K562 (cell line): ENCODE data around the gene ZNF665. TPM values are rescaled to one million over a fixed set of nuclear protein-coding genes. Genes with fewer than 3 reads are reported as not detected.

Experiments used
- ATAC-seq: fragments of 200-7000 bp; cut with Tn5 transposase; 3 replicates; pipeline ENCODE4 v1.9.1; 2020; ENCODE audit warnings: moderate library complexity
- BruUV-seq: library from RNA; stranded (reverse); fragments of 400-500 nt; replicated peaks from 2 replicates; lab custom pipeline; 2021; lab: Mats Ljungman, UMichigan
- CTCF ChIA-PET: fragments of 300-600 bp; formaldehyde crosslinking; extraction: SDS; loops from one replicate; lab custom pipeline; 2021; ENCODE audit warnings: low intra/inter-chr PET ratio; lab: Yijun Ruan, JAX
- POLR2A ChIA-PET: fragments of 300-600, 350-650 bp; sonication (Branson Sonifier 250); formaldehyde crosslinking; extraction: SDS; loops from one replicate; lab custom pipeline; 2021; ENCODE audit warnings: antibody characterized with exemption, inconsistent platforms; lab: Yijun Ruan, JAX
- DNase-seq, 4 experiments: peaks; one replicate each; pipeline versions ENCODE4 v3.0.0 to v3.0.0-alpha.2; 2011 to 2018; ENCODE audit warnings: low spot score in 3 of 4, mixed read lengths in 3 of 4; ENCODE audit errors: extremely low read depth in 1 of 4
- FAIRE-seq: peaks from 2 replicates; lab custom pipeline; 2011; peaks lifted over from hg19 to GRCh38; lab: Jason Lieb, UNC
- H2AFZ ChIP-seq: 2 replicates; pipeline ENCODE4 v1.6.0; 2011; ENCODE audit warnings: low read depth, low read length, control low read depth, inconsistent platforms
- H3K27ac ChIP-seq: fragments of 200-600 bp; 3 replicates; pipeline ENCODE4 v1.8.0; 2011; ENCODE audit warnings: low read depth, mild to moderate bottlenecking, control low read depth, inconsistent platforms, low read length, moderate library complexity, mixed read lengths; ENCODE audit errors: extremely low read depth
- H3K27me3 ChIP-seq, 2 experiments: fragments of 300-600 bp in 1 of 2; 2 replicates in 1 of 2; 3 replicates in 1 of 2; pipeline versions ENCODE4 v1.6.0 to v1.8.0; 2011; ENCODE audit warnings: inconsistent platforms in 2 of 2, low read length in 2 of 2, mild to moderate bottlenecking in 1 of 2, mixed read lengths in 1 of 2, moderate library complexity in 1 of 2; ENCODE audit not compliant: control insufficient read depth in 2 of 2, insufficient read depth in 2 of 2
- H3K36me3 ChIP-seq: fragments of 300-600 bp; 3 replicates; pipeline ENCODE4 v1.8.0; 2011; ENCODE audit warnings: mild to moderate bottlenecking, low read length, inconsistent platforms; ENCODE audit not compliant: control insufficient read depth, insufficient read depth
- H3K4me1 ChIP-seq, 2 experiments: fragments of 200-600 bp in 1 of 2; replicated peaks in 1 of 2; 2 replicates in 1 of 2; 3 replicates in 1 of 2; pipeline versions ENCODE4 v1.5.1 to v1.8.0; 2011; ENCODE audit warnings: inconsistent platforms in 2 of 2, low read length in 2 of 2, mild to moderate bottlenecking in 1 of 2, mixed read lengths in 1 of 2, moderate library complexity in 1 of 2; ENCODE audit not compliant: control insufficient read depth in 2 of 2, insufficient read depth in 2 of 2
- H3K4me2 ChIP-seq: 2 replicates; pipeline ENCODE4 v1.6.1; 2011; ENCODE audit warnings: low read length, control low read depth, inconsistent platforms, mixed read lengths; ENCODE audit not compliant: insufficient read depth
- H3K4me3 ChIP-seq: fragments of 200-600 bp; sonication (generic), shearing (Covaris generic); 2 replicates; pipeline ENCODE4 v1.5.1; 2016; ENCODE audit warnings: control low read depth, inconsistent platforms
- H3K79me2 ChIP-seq: fragments of 200-600 bp; 3 replicates; pipeline ENCODE4 v1.8.0; 2011; ENCODE audit warnings: low read length, inconsistent platforms; ENCODE audit not compliant: control insufficient read depth, insufficient read depth
- H3K9ac ChIP-seq, 2 experiments: 2 replicates each; pipeline versions ENCODE4 v1.6.0 to v1.6.1; 2011; ENCODE audit warnings: low read depth in 2 of 2, low read length in 2 of 2, control low read depth in 1 of 2, inconsistent platforms in 1 of 2, mild to moderate bottlenecking in 1 of 2, mixed read lengths in 1 of 2; ENCODE audit not compliant: insufficient read depth in 1 of 2
- H3K9me1 ChIP-seq: one replicate; pipeline ENCODE4 v1.6.0; 2011; ENCODE audit warnings: inconsistent platforms, mild to moderate bottlenecking, low read length, moderate library complexity; ENCODE audit not compliant: control insufficient read depth, insufficient read depth
- H3K9me3 ChIP-seq: replicated peaks from 2 replicates; pipeline ENCODE4 v1.5.1; 2011; ENCODE audit warnings: low read depth, low read length, inconsistent platforms; ENCODE audit not compliant: control insufficient read depth, insufficient read depth
- H4K20me1 ChIP-seq: replicated peaks from 2 replicates; pipeline ENCODE4 v1.6.1; 2011; ENCODE audit warnings: low read length, inconsistent platforms, mixed read lengths; ENCODE audit not compliant: control insufficient read depth, insufficient read depth
- CHD2 ChIP-seq: IDR thresholded peaks from 2 replicates; pipeline ENCODE4 v1.6.1; 2011; ENCODE audit warnings: low read depth, low read length
- ETV6 ChIP-seq, 3 experiments: fragments of 150-350 bp in 1 of 3; sonication (generic) in 1 of 3; formaldehyde crosslinking in 1 of 3; IDR thresholded peaks; 2 replicates each; pipeline versions ENCODE4 v1.6.1 to v1.8.0; 2014 to 2022; ENCODE audit warnings: borderline replicate concordance in 2 of 3, low read depth in 2 of 3, antibody characterized with exemption in 1 of 3, low read length in 1 of 3, mild to moderate bottlenecking in 1 of 3, missing genetic modification reagents in 1 of 3
- HEY1 ChIP-seq: fragments of 250-450 bp; sonication (Bioruptor Pico); IDR thresholded peaks from 2 replicates; pipeline ENCODE4 v1.5.0; 2020; ENCODE audit warnings: mild to moderate bottlenecking, moderate library complexity, borderline replicate concordance
- L3MBTL2 ChIP-seq: fragments of 450-650 bp; IDR thresholded peaks from 2 replicates; pipeline ENCODE4 v1.6.1; 2016; ENCODE audit warnings: mild to moderate bottlenecking, moderate library complexity
- NR4A1 ChIP-seq, 2 experiments: fragments of 250-450 bp in 1 of 2; fragments of 450-650 bp in 1 of 2; sonication (Bioruptor Pico) in 1 of 2; IDR thresholded peaks; 2 replicates each; pipeline versions ENCODE4 v1.4.0 to v1.6.1; 2016 to 2020; ENCODE audit warnings: mild to moderate bottlenecking in 2 of 2, missing compliant biosample characterization in 1 of 2, missing genetic modification characterization in 1 of 2, moderate library complexity in 1 of 2
- OTX1 ChIP-seq: fragments of 450-650 bp; formaldehyde crosslinking; IDR thresholded peaks from 2 replicates; pipeline ENCODE4 v1.4.0; 2022; ENCODE audit warnings: mild to moderate bottlenecking
- PHF8 ChIP-seq: fragments of 200-600 bp; sonication (generic); IDR thresholded peaks from 2 replicates; pipeline ENCODE4 v1.6.1; 2012; ENCODE audit warnings: mixed run types, mild to moderate bottlenecking, inconsistent platforms, low read length, moderate library complexity, borderline replicate concordance
- SNIP1 ChIP-seq: fragments of 450-650 bp; IDR thresholded peaks from 2 replicates; pipeline ENCODE4 v1.7.1; 2017; ENCODE audit warnings: low read depth, mild to moderate bottlenecking
- TRIM24 ChIP-seq, 2 experiments: fragments of 450-650 bp; IDR thresholded peaks; 2 replicates each; pipeline ENCODE4 v1.6.1; 2016
- TRIM28 ChIP-seq: fragments of 450-650 bp; IDR thresholded peaks from 2 replicates; pipeline ENCODE4 v1.6.1; 2017
- ZNF24 ChIP-seq: fragments of 450-650 bp; IDR thresholded peaks from 2 replicates; pipeline ENCODE4 v1.6.1; 2016
- ZNF324 ChIP-seq: fragments of 250-450 bp; sonication (Bioruptor Pico); IDR thresholded peaks from 2 replicates; pipeline ENCODE4 v1.4.0; 2020; ENCODE audit warnings: mild to moderate bottlenecking
- ZNF583 ChIP-seq: fragments of 250-450 bp; sonication (Bioruptor Pico); IDR thresholded peaks from 2 replicates; pipeline ENCODE4 v1.4.0; 2020
- in situ Hi-C: fragments of 300-500 bp; cut with MboI; formaldehyde crosslinking; loops from 4 replicates; pipeline ENCODE4 v1.15.0; 2018; ENCODE audit warnings: inconsistent platforms, mixed read lengths
- intact Hi-C: fragments of 100-400 bp; cut with micrococcal nuclease; formaldehyde crosslinking; loops from 2 replicates; pipeline ENCODE4 v1.14.2; 2022
- polyA plus RNA-seq, 8 experiments: library from polyadenylated mRNA; depleted of rRNA in 4 of 8; stranded (reverse) in 5 of 8; unstranded in 3 of 8; fragments of >200 nt; fragmentation: Nextera tagmentation in 2 of 8; fragmentation: Illumina TruSeq in 1 of 8; extraction: Ambion mirVana in 2 of 8; extraction: Trizol in 1 of 8; gene quantifications; 2 replicates each; pipeline versions ENCODE4 v1.2.1 to v1.2.3, GENCODE V29; 2011 to 2014; ENCODE audit warnings: inconsistent platforms in 1 of 8, missing spikeins in 1 of 8
- total RNA-seq, 7 experiments: library from RNA; depleted of rRNA in 6 of 7; stranded (reverse); fragments of >200 nt in 6 of 7; fragmentation: Illumina TruSeq in 2 of 7; extraction: Trizol in 2 of 7; gene quantifications; 2 replicates each; pipeline versions ENCODE4 v1.2.1 to v1.2.3, GENCODE V29; 2011 to 2021; ENCODE audit warnings: low replicate concordance in 1 of 7
- TF ChIP-seq, protein P1 (sequence below): fragments of 450-650 bp; IDR thresholded peaks from 2 replicates; pipeline ENCODE4 v1.7.1; 2018; ENCODE audit warnings: mild to moderate bottlenecking, low read depth; ENCODE audit not compliant: partially characterized antibody
- TF ChIP-seq, protein P2 (sequence below): sonication (generic); formaldehyde crosslinking; IDR thresholded peaks from 2 replicates; pipeline ENCODE4 v1.9.0; 2022; ENCODE audit warnings: mild to moderate bottlenecking, missing genetic modification reagents
- TF ChIP-seq, protein P3 (sequence below): fragments of 250-450 bp; sonication (Bioruptor Pico); IDR thresholded peaks from 2 replicates; pipeline ENCODE4 v1.5.0; 2021; ENCODE audit warnings: mild to moderate bottlenecking, moderate library complexity

The ZNF665 gene
- total and polyA plus RNA-seq, 9 of the 15 experiments (the other 6 are each of a cell fraction or from before 2014, with no cell fraction given): 1.9 to 7.6 (median 2.8) TPM

DNA sequence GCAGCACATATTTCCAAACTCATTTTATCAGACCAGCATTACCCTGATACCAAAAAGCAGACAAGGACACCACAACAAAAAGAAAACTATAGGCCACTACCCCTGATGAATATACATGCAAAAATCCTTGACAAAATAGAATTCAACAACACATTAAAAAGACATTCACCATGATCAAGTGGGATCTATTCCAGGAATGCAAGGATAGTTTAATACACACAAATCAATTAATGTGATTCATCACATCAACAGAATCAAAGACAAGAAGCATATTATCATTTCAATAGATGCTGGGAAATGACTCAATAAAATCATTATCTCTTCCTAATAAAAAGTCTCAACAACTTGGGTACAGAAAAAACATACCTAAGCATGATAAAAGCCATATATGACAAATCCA is 45.5 kb downstream of the ZNF665 start:
- CTCF ChIA-PET: no interaction called here
- intact Hi-C loops: no loop called here
- FAIRE-seq: no peak

More for the DNA sequence above, 45.5 kb downstream of the ZNF665 start:
- no peak overlapping the region for H3K27ac ChIP-seq
- no peaks in the 10 kb centered on the region for H3K79me2 ChIP-seq
- H3K9ac ChIP-seq: no peak overlapping the region
- BruUV-seq: no TSS peak
- POLR2A ChIA-PET: interaction anchor here (0.8 to 2.1 kb wide), 2 partner anchors 10 to 11 kb away, joined by 3 to 6 read pairs; partner anchors contain the start of gene ZNF347
- in situ Hi-C loops: no loop called here
- TF ChIP-seq TRIM24 (IDR thresholded peaks at IDR 0.05): peak in 1 of 2 experiments; percentile 27; a peak in 1 of 4 replicates
- TF ChIP-seq ETV6 (IDR thresholded peaks at IDR 0.05; ENCODE audit: borderline replicate concordance in 1 of 2, low read depth in 2 of 2, low read length in 1 of 2): no peak
- TF ChIP-seq ETV6 (CRISPR knock-in tag; IDR thresholded peaks at IDR 0.05; ENCODE audit: borderline replicate concordance): no peak
- no peak for TF ChIP-seq ZNF583 (CRISPR knock-in tag)
- TF ChIP-seq, protein P1, sequence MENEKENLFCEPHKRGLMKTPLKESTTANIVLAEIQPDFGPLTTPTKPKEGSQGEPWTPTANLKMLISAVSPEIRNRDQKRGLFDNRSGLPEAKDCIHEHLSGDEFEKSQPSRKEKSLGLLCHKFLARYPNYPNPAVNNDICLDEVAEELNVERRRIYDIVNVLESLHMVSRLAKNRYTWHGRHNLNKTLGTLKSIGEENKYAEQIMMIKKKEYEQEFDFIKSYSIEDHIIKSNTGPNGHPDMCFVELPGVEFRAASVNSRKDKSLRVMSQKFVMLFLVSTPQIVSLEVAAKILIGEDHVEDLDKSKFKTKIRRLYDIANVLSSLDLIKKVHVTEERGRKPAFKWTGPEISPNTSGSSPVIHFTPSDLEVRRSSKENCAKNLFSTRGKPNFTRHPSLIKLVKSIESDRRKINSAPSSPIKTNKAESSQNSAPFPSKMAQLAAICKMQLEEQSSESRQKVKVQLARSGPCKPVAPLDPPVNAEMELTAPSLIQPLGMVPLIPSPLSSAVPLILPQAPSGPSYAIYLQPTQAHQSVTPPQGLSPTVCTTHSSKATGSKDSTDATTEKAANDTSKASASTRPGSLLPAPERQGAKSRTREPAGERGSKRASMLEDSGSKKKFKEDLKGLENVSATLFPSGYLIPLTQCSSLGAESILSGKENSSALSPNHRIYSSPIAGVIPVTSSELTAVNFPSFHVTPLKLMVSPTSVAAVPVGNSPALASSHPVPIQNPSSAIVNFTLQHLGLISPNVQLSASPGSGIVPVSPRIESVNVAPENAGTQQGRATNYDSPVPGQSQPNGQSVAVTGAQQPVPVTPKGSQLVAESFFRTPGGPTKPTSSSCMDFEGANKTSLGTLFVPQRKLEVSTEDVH: no peak
- TF ChIP-seq HEY1: no peak
- TF ChIP-seq OTX1 (CRISPR knock-in tag): no peak
- TF ChIP-seq ZNF24: no peak
- TF ChIP-seq, protein P2, sequence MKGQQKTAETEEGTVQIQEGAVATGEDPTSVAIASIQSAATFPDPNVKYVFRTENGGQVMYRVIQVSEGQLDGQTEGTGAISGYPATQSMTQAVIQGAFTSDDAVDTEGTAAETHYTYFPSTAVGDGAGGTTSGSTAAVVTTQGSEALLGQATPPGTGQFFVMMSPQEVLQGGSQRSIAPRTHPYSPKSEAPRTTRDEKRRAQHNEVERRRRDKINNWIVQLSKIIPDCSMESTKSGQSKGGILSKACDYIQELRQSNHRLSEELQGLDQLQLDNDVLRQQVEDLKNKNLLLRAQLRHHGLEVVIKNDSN (CRISPR knock-in tag): no peak
- TF ChIP-seq CHD2: no peak
- TF ChIP-seq PHF8: no peak
- TF ChIP-seq SNIP1: no peak
- no peak for TF ChIP-seq L3MBTL2
- peak; percentile 97 for TF ChIP-seq ZNF324
- no peak for TF ChIP-seq NR4A1 (CRISPR knock-in tag; IDR thresholded peaks at IDR 0.05)
- no peak for TF ChIP-seq NR4A1 (tag; IDR thresholded peaks at IDR 0.05)
- TF ChIP-seq, protein P3, sequence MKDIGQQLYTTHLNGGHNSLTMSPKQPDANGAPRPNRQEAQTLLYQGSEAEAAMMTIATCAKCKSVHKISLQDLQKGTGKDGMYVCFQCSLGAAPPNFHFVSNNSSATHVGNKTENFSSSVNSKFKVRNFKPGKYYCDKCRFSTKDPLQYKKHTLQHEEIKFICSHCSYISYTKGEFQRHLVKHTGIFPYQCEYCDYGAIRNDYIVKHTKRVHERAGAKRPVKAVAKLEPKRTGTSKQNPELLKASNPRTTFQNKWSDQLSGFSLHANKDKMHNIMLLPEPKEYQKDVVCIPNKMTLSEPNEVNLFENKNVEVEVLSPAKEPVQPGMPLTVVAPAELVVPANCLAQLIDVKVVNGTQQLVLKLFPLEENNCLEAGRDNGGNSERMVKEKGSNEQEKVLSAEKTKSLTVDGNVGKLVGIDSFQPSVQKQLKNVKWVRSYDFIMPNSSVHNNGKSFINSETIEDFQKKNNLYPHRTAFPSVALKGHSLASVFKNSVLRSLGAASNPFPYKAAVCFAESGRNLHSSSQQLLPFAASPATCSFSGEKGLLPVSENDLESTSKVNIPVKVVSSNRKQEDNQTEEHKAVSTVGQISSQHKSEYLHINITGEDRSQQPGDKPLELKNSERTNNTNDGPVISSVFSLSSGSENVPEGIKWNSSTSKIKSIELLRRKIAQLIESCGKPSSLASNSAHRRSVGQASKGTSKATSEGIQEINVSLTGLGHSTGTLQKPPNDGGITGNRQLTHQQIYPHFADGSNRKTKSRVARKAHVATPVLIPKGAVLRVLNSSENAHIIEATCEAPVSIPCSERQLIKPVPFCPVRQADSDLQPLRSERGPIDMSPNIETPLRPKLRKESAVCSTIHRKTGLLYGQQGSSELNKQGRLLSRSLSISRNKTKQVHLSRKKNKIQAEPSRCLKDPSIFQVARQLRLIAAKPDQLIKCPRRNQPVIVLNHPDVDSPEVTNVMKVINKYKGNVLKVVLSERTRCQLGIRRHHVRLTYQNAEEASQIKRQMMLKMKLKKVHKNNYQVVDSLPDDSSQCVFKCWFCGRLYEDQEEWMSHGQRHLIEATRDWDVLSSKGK: no peak
- 0 out of 2 replicates have a peak, but pooled peaks have one; percentile 25 for TF ChIP-seq TRIM28
- H3K4me3 ChIP-seq: no peak overlapping the region
- no peaks in the 10 kb centered on the region for H3K27me3 ChIP-seq
- no peak overlapping the region for H2AFZ ChIP-seq
- H4K20me1 ChIP-seq: no peaks in the 10 kb centered on the region
- no peak overlapping the region for H3K4me2 ChIP-seq
- DNase-seq: no peak
- peaks cover 8% of the 10 kb centered on the region for H3K9me3 ChIP-seq
- H3K36me3 ChIP-seq: peaks cover 38% of the 10 kb centered on the region
- H3K4me1 ChIP-seq: no peaks in the 10 kb centered on the region
- H3K9me1 ChIP-seq: no peaks in the 10 kb centered on the region
- ATAC-seq: no peak
